Endothelial cell of umbilical vein (primary cell): ENCODE results near the gene GLUL. TPM values are rescaled to one million over a fixed set of nuclear protein-coding genes. Genes with fewer than 3 reads are reported as not detected.

Experiments
- BruUV-seq: library from RNA; stranded (reverse); fragments of 400-500 nt; replicated peaks from 2 replicates; lab custom pipeline; 2021; lab: Mats Ljungman, UMichigan
- CTCF ChIA-PET: fragments of 300-600, 350-600 bp; sonication (Branson Sonifier 250); formaldehyde crosslinking; loops from one replicate; lab custom pipeline; 2021; ENCODE audit warnings: antibody characterized with exemption, inconsistent platforms; lab: Charles Lee
- POLR2A ChIA-PET: fragments of 300-600, 350-600 bp; sonication (Branson Sonifier 250); formaldehyde crosslinking; loops from one replicate; lab custom pipeline; 2021; ENCODE audit warnings: antibody characterized with exemption, inconsistent platforms; lab: Charles Lee
- DNase-seq: peaks from one replicate; pipeline ENCODE4 v3.0.0-alpha.2; 2011; ENCODE audit warnings: low read depth, low spot score
- FAIRE-seq: peaks from 2 replicates; lab custom pipeline; 2011; peaks lifted over from hg19 to GRCh38; lab: Jason Lieb, UNC
- H2AFZ ChIP-seq: 2 replicates; pipeline ENCODE4 v1.6.0; 2012; ENCODE audit warnings: low read depth, low read length, control low read depth, inconsistent platforms
- H3K27ac ChIP-seq: 2 replicates; pipeline ENCODE4 v1.5.1; 2011; ENCODE audit warnings: low read depth, mild to moderate bottlenecking, control low read depth, low read length, moderate library complexity; ENCODE audit not compliant: insufficient read depth
- H3K27me3 ChIP-seq, 2 experiments: 2 replicates each; pipeline versions ENCODE4 v1.6.0 to v1.6.1; 2011; ENCODE audit warnings: low read length in 2 of 2, mixed read lengths in 1 of 2; ENCODE audit not compliant: control insufficient read depth in 2 of 2, insufficient read depth in 2 of 2
- H3K36me3 ChIP-seq, 2 experiments: 2 replicates in 1 of 2; 3 replicates in 1 of 2; pipeline ENCODE4 v1.5.1; 2011; ENCODE audit warnings: low read length in 2 of 2, mild to moderate bottlenecking in 1 of 2, moderate library complexity in 1 of 2; ENCODE audit not compliant: control insufficient read depth in 2 of 2, insufficient read depth in 2 of 2; ENCODE audit errors: extremely low read depth in 1 of 2
- H3K4me1 ChIP-seq: 3 replicates; pipeline ENCODE4 v1.5.1; 2011; ENCODE audit warnings: mild to moderate bottlenecking, low read length; ENCODE audit not compliant: control insufficient read depth, insufficient read depth; ENCODE audit errors: extremely low read depth
- H3K4me2 ChIP-seq: 2 replicates; pipeline ENCODE4 v1.6.1; 2011; ENCODE audit warnings: low read length, control low read depth, mixed read lengths; ENCODE audit not compliant: insufficient read depth
- H3K4me3 ChIP-seq, 3 experiments: fragments of 200-600 bp in 1 of 3; sonication (generic), shearing (Covaris generic) in 1 of 3; replicated peaks in 1 of 3; 2 replicates each; pipeline ENCODE4 v1.5.1; 2011 to 2016; ENCODE audit warnings: control low read depth in 3 of 3, low read length in 3 of 3, mild to moderate bottlenecking in 2 of 3, inconsistent platforms in 1 of 3, low read depth in 1 of 3, moderate library complexity in 1 of 3; ENCODE audit not compliant: insufficient read depth in 1 of 3
- H3K79me2 ChIP-seq: 2 replicates; pipeline ENCODE4 v1.6.0; 2012; ENCODE audit warnings: low read length, inconsistent platforms; ENCODE audit not compliant: control insufficient read depth, insufficient read depth
- H3K9ac ChIP-seq: replicated peaks from 2 replicates; pipeline ENCODE3; 2011; ENCODE audit warnings: low read length, control low read depth; ENCODE audit not compliant: insufficient read depth; ENCODE audit errors: extremely low read depth
- H3K9me1 ChIP-seq: replicated peaks from 3 replicates; pipeline ENCODE4 v1.6.0; 2011; ENCODE audit warnings: mild to moderate bottlenecking, low read length; ENCODE audit not compliant: control insufficient read depth, insufficient read depth; ENCODE audit errors: extremely low read depth
- H3K9me3 ChIP-seq: replicated peaks from 2 replicates; pipeline ENCODE4 v1.5.1; 2012; ENCODE audit warnings: low read length, inconsistent platforms; ENCODE audit not compliant: control insufficient read depth, insufficient read depth
- H4K20me1 ChIP-seq: replicated peaks from 2 replicates; pipeline ENCODE3; 2011; ENCODE audit warnings: mild to moderate bottlenecking, low read length; ENCODE audit not compliant: control insufficient read depth, insufficient read depth; ENCODE audit errors: extremely low read depth
- EZH2 ChIP-seq: IDR thresholded peaks from 2 replicates; pipeline ENCODE4 v1.6.1; 2012; ENCODE audit warnings: borderline replicate concordance, low read depth, mild to moderate bottlenecking, moderate library complexity, low read length, inconsistent platforms; ENCODE audit not compliant: severe bottlenecking
- FOS ChIP-seq: IDR thresholded peaks from 2 replicates; pipeline ENCODE4 v1.6.1; 2011; ENCODE audit warnings: mild to moderate bottlenecking, low read length, moderate library complexity, borderline replicate concordance; ENCODE audit not compliant: insufficient read depth
- JUN ChIP-seq: IDR thresholded peaks from 2 replicates; pipeline ENCODE4 v1.6.1; 2011; ENCODE audit warnings: borderline replicate concordance, low read depth; ENCODE audit not compliant: insufficient read length, insufficient read depth
- POLR2A ChIP-seq: IDR thresholded peaks from 2 replicates; pipeline ENCODE4 v1.6.1; 2012; ENCODE audit warnings: low read depth, mild to moderate bottlenecking, control low read depth, low read length
- POLR2AphosphoS5 ChIP-seq: IDR thresholded peaks from 2 replicates; pipeline ENCODE4 v1.6.1; 2012; ENCODE audit warnings: low read depth, mild to moderate bottlenecking, control low read depth, low read length, moderate library complexity; ENCODE audit not compliant: insufficient read depth
- dilution Hi-C: fragments of 300-500 bp; cut with MboI; formaldehyde crosslinking; loops from one replicate; pipeline ENCODE4 v1.15.0; 2019; ENCODE audit warnings: low sequenced_read_pairs; ENCODE audit not compliant: extremely low pct_ligation_motif_present
- intact Hi-C: fragments of 100-400 bp; cut with micrococcal nuclease; formaldehyde crosslinking; loops from one replicate; pipeline ENCODE4 v1.10.0; 2022
- polyA plus RNA-seq, 4 experiments: library from polyadenylated mRNA; depleted of rRNA in 3 of 4; stranded (reverse) in 3 of 4; unstranded in 1 of 4; fragments of >200 nt; gene quantifications; 2 replicates each; pipeline versions ENCODE4 v1.2.1 to v1.2.3, GENCODE V29; 2011 to 2012; ENCODE audit warnings: missing spikeins in 1 of 4
- total RNA-seq: library from RNA; stranded (reverse); gene quantifications from 2 replicates; pipeline ENCODE4 v1.2.3, GENCODE V29; 2021
- TF ChIP-seq, protein P1 (sequence below): IDR thresholded peaks from 2 replicates; pipeline ENCODE4 v1.6.1; 2011; ENCODE audit not compliant: insufficient read depth, insufficient read length
- TF ChIP-seq, protein P2 (sequence below), 2 donors: IDR thresholded peaks; 1 replicate in 1 of 2; 2 replicates in 1 of 2; pipeline ENCODE4 v1.5.1; 2011; ENCODE audit warnings: low read length in 2 of 2, mild to moderate bottlenecking in 2 of 2, moderate library complexity in 2 of 2, control low read depth in 1 of 2, inconsistent platforms in 1 of 2, low read depth in 1 of 2; ENCODE audit not compliant: insufficient read depth in 1 of 2; ENCODE audit errors: extremely low read depth in 1 of 2

GLUL gene
- total and polyA plus RNA-seq, 2 donors (not counting 3 experiments of a cell fraction or from before 2014, with no cell fraction given), result 172 to 187 TPM

DNA sequence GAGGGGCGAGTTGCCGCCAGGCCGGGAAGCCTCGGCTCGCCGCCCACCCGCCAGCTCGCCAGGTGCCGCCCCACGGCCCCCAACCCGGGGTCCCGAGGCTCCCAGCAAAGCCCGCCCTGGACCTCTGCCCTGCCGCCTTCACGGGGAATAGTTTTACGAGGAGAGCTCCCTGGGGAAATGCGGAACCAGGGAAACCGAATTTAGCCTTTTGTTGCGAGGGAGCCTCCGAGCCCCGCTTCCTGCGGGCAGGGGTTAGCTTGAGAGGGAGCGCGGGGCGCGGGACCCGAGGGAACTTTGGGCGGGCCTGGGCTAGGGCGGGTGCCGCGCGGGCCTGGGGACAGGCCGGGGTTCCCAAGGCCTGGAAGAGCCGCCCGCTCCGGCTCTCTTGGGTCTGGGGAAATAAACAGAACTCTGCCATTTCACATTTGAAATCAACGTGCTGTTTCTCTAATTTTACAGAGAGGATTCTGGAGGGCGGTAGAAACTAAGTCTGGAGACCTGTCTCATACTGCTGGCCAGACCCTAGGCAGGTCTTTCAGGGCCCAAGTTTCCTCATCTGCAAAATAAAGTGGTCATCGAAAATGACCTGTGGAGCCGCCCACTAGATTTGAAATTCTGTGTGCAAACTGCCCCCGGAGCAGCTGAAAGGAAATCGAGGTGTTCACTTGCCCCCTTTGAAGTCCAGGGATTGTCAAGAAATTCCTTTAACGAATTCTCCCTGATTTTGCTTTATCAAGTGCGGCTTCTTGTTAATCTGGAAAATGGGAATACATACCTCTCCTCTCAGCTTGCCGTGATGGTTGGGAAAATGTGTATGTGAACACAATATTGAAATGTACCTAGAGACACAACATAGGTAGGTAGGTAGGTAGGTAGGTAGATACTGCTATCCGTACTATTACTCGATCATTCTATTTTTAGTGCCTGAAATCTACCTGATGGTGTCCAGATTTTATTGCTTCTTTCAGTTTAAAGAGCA, 749 bp upstream of the GLUL start:
- H3K4me2 ChIP-seq, result peak overlapping the region; percentile 32
- ChIA-PET CTCF (interaction anchor here (0.6 to 10.7 kb wide), 6 partner anchors 16 to 1263 kb away, joined by 3 to 670 read pairs (median 5); no protein-coding TSS in a partner anchor), POLR2A (interaction anchor here (0.6 to 1.3 kb wide), 8 partner anchors 13 to 1938 kb away, joined by 3 to 16 read pairs (median 4); no protein-coding TSS in a partner anchor)
- no peak for DNase-seq
- peak overlapping the region; percentile 81 for H3K27ac ChIP-seq
- dilution Hi-C loops (no loop called here), intact Hi-C loops (loop anchor here (2.0 to 5.0 kb wide), 3 partner anchors 210 to 1370 kb away; partner anchors contain the start of genes NPL, RGS16 and STX6)
- H3K9me3 ChIP-seq, result no peaks in the 10 kb centered on the region
- peaks cover 4% of the 10 kb centered on the region for H3K4me1 ChIP-seq
- no peak for TF ChIP-seq POLR2A
- TF ChIP-seq, protein P1, sequence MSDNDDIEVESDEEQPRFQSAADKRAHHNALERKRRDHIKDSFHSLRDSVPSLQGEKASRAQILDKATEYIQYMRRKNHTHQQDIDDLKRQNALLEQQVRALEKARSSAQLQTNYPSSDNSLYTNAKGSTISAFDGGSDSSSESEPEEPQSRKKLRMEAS, result no peak
- no peak for TF ChIP-seq EZH2
- no peak for TF ChIP-seq POLR2AphosphoS5
- TF ChIP-seq, protein P2, sequence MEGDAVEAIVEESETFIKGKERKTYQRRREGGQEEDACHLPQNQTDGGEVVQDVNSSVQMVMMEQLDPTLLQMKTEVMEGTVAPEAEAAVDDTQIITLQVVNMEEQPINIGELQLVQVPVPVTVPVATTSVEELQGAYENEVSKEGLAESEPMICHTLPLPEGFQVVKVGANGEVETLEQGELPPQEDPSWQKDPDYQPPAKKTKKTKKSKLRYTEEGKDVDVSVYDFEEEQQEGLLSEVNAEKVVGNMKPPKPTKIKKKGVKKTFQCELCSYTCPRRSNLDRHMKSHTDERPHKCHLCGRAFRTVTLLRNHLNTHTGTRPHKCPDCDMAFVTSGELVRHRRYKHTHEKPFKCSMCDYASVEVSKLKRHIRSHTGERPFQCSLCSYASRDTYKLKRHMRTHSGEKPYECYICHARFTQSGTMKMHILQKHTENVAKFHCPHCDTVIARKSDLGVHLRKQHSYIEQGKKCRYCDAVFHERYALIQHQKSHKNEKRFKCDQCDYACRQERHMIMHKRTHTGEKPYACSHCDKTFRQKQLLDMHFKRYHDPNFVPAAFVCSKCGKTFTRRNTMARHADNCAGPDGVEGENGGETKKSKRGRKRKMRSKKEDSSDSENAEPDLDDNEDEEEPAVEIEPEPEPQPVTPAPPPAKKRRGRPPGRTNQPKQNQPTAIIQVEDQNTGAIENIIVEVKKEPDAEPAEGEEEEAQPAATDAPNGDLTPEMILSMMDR (IDR thresholded peaks at IDR 0.05; ENCODE audit: extremely low read depth in 1 of 2, insufficient read depth in 1 of 2, low read depth in 1 of 2, low read length in 2 of 2), result no peak
- no peak for TF ChIP-seq FOS
- TF ChIP-seq JUN, result no peak
- peak; percentile 46 for FAIRE-seq
- H4K20me1 ChIP-seq, result peaks cover 5% of the 10 kb centered on the region
- peak overlapping the region; percentile 85 for H2AFZ ChIP-seq
- no peaks in the 10 kb centered on the region for H3K9me1 ChIP-seq
- H3K27me3 ChIP-seq, result no peaks in the 10 kb centered on the region
- peaks cover 39% of the 10 kb centered on the region for H3K79me2 ChIP-seq
- H3K36me3 ChIP-seq, result peaks cover 8 to 9% of the 10 kb centered on the region in 2 experiments
- H3K4me3 ChIP-seq, result peak overlapping the region; percentile 49 to 90 (median 70)
- H3K9ac ChIP-seq, result peak overlapping the region; percentile 92
- TSS peak; percentile 56 for BruUV-seq
